Measurements from ENCODE around the gene CDCP1. TPM values are rescaled to one million over a fixed set of nuclear protein-coding genes. Genes with fewer than 3 reads are reported as not detected.

Gene CDCP1, protein sequence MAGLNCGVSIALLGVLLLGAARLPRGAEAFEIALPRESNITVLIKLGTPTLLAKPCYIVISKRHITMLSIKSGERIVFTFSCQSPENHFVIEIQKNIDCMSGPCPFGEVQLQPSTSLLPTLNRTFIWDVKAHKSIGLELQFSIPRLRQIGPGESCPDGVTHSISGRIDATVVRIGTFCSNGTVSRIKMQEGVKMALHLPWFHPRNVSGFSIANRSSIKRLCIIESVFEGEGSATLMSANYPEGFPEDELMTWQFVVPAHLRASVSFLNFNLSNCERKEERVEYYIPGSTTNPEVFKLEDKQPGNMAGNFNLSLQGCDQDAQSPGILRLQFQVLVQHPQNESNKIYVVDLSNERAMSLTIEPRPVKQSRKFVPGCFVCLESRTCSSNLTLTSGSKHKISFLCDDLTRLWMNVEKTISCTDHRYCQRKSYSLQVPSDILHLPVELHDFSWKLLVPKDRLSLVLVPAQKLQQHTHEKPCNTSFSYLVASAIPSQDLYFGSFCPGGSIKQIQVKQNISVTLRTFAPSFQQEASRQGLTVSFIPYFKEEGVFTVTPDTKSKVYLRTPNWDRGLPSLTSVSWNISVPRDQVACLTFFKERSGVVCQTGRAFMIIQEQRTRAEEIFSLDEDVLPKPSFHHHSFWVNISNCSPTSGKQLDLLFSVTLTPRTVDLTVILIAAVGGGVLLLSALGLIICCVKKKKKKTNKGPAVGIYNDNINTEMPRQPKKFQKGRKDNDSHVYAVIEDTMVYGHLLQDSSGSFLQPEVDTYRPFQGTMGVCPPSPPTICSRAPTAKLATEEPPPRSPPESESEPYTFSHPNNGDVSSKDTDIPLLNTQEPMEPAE
- 1 to 10 TPM; 3.4 to 7.3 TPM for total RNA-seq

- H3K36me3 ChIP-seq, result no peaks in the 10 kb centered on the region
- H3K4me3 ChIP-seq, result peak within 1 kb of the TSS; percentile 76
- TF ChIP-seq, protein P1, sequence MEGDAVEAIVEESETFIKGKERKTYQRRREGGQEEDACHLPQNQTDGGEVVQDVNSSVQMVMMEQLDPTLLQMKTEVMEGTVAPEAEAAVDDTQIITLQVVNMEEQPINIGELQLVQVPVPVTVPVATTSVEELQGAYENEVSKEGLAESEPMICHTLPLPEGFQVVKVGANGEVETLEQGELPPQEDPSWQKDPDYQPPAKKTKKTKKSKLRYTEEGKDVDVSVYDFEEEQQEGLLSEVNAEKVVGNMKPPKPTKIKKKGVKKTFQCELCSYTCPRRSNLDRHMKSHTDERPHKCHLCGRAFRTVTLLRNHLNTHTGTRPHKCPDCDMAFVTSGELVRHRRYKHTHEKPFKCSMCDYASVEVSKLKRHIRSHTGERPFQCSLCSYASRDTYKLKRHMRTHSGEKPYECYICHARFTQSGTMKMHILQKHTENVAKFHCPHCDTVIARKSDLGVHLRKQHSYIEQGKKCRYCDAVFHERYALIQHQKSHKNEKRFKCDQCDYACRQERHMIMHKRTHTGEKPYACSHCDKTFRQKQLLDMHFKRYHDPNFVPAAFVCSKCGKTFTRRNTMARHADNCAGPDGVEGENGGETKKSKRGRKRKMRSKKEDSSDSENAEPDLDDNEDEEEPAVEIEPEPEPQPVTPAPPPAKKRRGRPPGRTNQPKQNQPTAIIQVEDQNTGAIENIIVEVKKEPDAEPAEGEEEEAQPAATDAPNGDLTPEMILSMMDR (IDR thresholded peaks at IDR 0.05), result no peak
- peaks cover 2% of the 10 kb centered on the region for H3K9me3 ChIP-seq
- no peak within 1 kb of the TSS for H3K27ac ChIP-seq
- DNase-seq (ENCODE audit: low spot score) (no peak), ATAC-seq (ENCODE audit: insufficient number of reproducible peaks, low FRiP score, low read depth) (no peak)
- no peaks in the 10 kb centered on the region for H3K27me3 ChIP-seq (replicated peaks; ENCODE audit: insufficient read depth)
- peaks cover 5 to 12% of the 10 kb centered on the region in 2 donors for H3K4me1 ChIP-seq (ENCODE audit: control insufficient read depth in 1 of 2, low read depth in 2 of 2)
Observed at GRCh38 chr3:45145681-45146614, at the start of gene CDCP1. CDCP1 (minus strand) TSS chr3:45146378; CDS start chr3:45146287, 91 bp downstream.

GRCh38 chr3:45194791-45195190, 48.6 kb upstream of the CDCP1 start:
- TF ChIP-seq, protein P1 (IDR thresholded peaks at IDR 0.05), result no peak
- Histone ChIP-seq H3K36me3 (no peaks in the 10 kb centered on the region), H3K27ac (no peak overlapping the region), H3K4me1 (ENCODE audit: control insufficient read depth in 1 of 2, low read depth in 2 of 2) (peaks cover 3 to 20% of the 10 kb centered on the region in 2 donors), H3K27me3 (replicated peaks; ENCODE audit: insufficient read depth) (no peaks in the 10 kb centered on the region), H3K9me3 (no peaks in the 10 kb centered on the region), H3K4me3 (no peak overlapping the region)
- ATAC-seq (ENCODE audit: insufficient number of reproducible peaks, low FRiP score, low read depth), result no peak
- DNase-seq (ENCODE audit: low spot score), result no peak

DNA sequence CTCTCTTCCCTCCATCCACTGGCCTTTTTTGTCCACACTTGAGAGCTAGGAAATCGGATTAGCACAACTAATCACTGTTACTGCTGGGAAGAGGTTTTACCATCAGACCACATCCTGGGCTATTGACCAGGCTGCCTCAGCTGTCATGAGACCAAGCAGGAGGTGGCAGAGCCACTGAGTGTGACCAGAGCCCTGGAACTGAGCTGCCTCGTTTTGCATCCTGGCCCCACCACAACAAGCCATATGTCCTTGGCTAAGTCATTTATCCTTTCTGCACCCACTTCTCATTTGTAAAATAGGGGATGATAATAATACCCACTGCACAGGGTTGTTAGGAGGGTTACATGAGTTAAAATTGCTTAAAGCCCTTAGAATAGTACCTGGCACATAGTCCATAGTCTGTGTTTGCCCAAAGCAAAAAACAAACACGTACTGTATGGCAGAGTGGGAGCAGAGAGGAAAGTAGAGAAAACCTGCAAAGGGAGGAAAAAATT, 45.8 kb upstream of the CDCP1 start:
- no peak overlapping the region for H3K4me3 ChIP-seq
- ATAC-seq (ENCODE audit: insufficient number of reproducible peaks, low FRiP score, low read depth) (no peak), DNase-seq (ENCODE audit: low spot score) (no peak)
- no peak overlapping the region for H3K27ac ChIP-seq
- no peaks in the 10 kb centered on the region for H3K27me3 ChIP-seq (replicated peaks; ENCODE audit: insufficient read depth)
- TF ChIP-seq, protein P1 (IDR thresholded peaks at IDR 0.05), result no peak
- H3K4me1 ChIP-seq (ENCODE audit: control insufficient read depth in 1 of 2, low read depth in 2 of 2), result no peaks in the 10 kb centered on the region
- H3K9me3 ChIP-seq, result no peaks in the 10 kb centered on the region
- H3K36me3 ChIP-seq, result no peaks in the 10 kb centered on the region

GRCh38 chr3:45191424-45191823, 45.2 kb upstream of the CDCP1 start:
- no peaks in the 10 kb centered on the region for H3K4me1 ChIP-seq (ENCODE audit: control insufficient read depth in 1 of 2, low read depth in 2 of 2)
- TF ChIP-seq, protein P1 (IDR thresholded peaks at IDR 0.05), result no peak
- no peak overlapping the region for H3K4me3 ChIP-seq
- no peak overlapping the region for H3K27ac ChIP-seq
- no peaks in the 10 kb centered on the region for H3K36me3 ChIP-seq
- H3K27me3 ChIP-seq (replicated peaks; ENCODE audit: insufficient read depth), result no peaks in the 10 kb centered on the region
- H3K9me3 ChIP-seq, result no peaks in the 10 kb centered on the region
- ATAC-seq (ENCODE audit: insufficient number of reproducible peaks, low FRiP score, low read depth) (no peak), DNase-seq (ENCODE audit: low spot score) (no peak)
